Inflammatory macrophage treated with lipopolysaccharide for 1 hour (primary cell): ENCODE results near the gene ARHGEF19.
"Not testable (repeated sequence)": the region's sequence is repeated elsewhere in the genome, so short reads cannot be mapped to it uniquely, and the experiment has no call there.

Experiments used
- DNase-seq, 2 donors: peaks; one replicate each; pipeline ENCODE4 v3.0.0-alpha.2; 2020 to 2022

ARHGEF19 gene

DNA sequence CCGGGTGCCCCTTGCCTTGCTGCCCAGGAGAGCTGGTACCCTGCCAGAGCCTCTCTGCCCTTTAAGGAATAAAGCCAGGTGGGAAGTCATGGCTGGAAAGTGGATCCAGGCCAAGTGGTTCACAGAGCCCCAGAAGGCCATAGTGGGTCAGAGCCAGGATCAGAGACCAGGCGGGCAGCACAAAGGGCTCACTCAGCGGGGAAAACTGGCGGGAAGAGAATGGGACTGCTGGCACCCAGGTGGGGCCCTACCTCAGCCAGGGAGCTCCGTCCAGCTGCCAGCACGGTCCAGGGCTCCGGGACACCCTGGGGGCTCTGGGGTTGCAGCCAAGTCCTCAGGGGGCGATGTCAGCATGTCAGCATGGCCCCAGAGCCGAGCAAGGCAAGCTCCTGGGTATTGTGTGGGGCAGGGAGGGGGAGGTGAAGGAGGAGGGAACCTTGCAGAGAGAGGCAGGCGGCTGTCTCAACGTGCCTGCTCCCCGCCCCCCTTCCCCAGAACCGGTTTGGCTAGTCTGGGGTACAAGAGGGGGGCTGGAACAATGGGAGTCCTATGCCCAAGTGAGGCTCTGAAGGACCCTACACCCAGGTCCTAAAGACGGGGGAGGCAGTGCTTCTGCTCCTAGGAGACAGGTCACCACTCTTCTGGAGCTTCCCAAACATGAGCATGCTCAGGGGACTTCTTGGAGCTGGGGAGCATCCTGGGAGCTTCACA lies at the start of gene ARHGEF19:
Gene ARHGEF19, minus strand, starts transcription at position 402 of the 711 bp plus-strand sequence. CDS start 3,598 bp downstream, outside the sequence.
- DNase-seq, result no peak

DNA sequence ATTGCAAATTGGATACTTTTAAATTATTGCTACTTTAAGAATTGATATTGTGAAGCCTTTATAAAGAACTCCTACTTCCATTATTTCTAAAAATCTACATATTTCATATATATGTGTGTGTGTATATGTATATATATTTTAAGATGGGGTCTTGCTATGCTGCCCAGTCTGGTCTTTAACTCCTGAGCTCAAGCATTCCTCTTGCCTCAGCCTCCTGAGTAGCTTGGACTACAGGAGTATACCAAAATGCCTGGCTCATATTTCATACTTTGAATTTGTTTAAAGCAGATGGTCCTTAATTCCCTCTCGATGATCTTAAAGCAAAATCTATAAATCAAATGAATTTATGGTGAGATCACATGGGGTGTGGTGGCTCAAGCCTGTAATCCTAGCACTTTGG lies 49.6 kb upstream of the ARHGEF19 start:
- DNase-seq, result no peak

DNA sequence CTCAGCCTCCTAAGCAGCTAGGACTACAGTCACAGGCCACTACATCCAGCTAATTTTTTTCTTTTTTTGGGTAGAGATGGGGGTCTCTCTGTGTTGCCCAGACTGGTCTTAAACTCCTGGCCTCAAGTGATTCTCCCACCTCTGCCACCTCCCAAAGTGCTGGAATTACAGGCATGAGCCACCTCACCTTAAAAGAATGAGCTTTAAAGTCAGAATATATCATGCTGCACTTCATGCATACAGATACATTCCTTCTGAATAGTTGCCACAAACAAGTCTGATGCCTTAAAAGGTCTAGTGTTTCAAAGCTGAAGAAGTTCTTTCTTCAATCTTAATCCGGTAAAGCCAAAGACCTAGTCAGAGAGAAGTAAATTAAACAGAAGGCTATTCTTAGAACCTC lies 48.4 kb upstream of the ARHGEF19 start:
- DNase-seq, result no peak

DNA sequence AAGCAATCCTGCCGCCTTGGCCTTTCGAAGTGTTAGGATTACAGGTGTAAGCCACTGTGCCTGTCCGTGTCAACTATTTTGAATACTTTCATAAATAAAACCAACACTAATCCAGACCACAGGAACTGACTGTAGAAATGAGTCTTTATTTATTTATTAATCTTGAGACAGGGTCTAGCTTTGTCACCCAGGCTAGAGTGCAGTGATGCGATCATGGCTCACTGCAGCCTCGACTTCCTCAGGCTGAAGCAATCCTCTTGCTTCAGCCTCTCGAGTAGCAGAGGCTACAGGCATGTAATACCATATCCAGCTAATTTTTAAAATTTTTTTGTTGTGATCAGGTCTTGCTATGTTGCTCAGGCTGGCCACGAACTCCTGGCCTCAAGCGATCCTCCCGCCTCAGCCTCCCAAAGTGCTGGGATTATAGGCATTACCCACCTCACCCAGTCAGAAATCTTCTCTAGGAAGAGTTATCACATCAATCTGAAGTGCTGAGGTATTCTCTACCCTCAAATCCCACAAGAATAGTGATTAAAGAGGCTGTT lies 46.2 kb upstream of the ARHGEF19 start:
- no peak for DNase-seq

DNA sequence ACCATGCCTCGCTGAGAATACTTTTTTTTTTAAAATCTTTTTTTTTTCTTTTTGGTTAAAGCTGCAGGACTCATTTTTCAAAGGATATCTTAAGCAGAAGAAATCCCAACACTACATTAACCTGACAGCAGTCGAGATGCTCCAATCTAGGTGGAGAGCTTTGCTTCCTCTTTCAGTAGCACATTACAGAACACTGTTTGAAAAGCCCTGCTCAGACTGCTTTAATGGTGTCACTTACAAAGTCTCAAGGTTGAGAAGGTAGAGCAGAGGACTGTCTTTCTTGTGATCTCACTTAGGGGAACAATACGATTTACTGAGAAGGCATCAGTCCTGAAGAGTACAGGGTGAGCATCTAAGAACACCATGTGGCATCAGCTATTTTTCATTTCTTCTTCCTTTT lies 45.5 kb upstream of the ARHGEF19 start:
- no peak for DNase-seq

DNA sequence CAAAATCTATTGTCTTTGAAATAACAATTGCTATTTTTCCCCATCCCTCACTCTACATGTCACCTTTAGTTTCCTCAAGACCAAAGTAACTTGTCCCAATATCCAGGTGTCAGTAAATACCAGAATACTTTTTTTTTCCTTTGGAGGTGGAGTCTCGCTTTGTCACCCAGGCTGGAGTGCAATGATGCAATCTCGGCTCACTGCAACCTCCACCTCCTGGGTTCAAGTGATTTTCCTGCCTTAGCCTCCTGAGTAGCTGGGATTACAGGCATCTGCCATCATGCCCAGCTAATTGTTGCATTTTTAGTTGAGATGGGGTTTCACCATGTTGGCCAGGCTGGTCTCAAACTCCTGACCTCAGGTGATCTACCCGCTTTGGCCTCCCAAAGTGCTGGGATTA lies 45.1 kb upstream of the ARHGEF19 start:
- DNase-seq, result not testable (repeated sequence)

DNA sequence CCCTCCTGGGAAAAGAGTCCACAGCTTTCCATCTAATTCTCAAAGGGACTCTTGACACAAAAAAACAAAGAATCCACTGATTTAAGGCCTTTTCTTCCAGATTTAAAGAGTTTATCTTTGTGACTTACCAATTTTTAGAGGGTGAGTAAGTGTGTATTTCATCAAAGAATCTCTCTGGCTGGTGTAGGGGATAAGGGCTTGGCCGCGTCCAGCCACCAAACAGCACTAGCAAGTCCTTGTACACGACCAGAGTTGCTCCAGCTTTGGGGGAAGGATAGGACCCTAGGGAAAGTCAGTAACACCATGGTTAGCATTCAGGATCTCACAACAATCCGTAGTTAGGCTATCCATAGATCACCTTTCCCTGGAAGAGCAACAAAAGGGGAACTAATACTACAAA lies 44.0 kb upstream of the ARHGEF19 start:
- no peak for DNase-seq

DNA sequence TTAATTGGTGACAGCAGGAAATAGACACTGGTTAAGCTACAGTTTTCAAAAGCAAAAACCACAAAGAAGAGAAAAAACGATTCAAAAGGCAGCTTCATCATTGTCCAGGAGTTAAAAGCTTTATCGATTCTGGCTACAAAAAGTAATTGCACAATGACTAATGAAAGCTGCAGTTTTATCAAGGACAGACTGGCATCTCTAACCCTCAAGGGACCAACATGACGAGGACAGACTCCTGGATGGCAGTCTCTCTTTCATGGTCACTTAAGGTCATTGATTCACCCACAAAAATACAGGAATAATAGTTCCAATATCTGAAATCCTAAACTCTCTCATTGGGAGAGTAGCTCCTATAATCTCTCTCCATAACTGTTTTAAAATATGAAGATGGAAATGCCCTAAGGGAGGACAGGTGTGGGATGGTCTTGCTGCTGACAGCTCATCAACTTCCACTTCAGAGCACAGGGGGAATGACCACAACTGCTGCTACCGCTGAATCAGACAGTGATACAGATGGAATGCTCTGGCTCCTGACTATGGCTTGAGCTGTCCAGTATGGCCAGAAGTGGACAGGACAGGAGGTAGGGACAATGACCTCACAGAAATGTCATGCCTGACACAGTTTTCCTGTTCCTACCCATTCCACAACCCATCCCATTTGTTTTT lies 41.9 kb upstream of the ARHGEF19 start:
- DNase-seq, result no peak

DNA sequence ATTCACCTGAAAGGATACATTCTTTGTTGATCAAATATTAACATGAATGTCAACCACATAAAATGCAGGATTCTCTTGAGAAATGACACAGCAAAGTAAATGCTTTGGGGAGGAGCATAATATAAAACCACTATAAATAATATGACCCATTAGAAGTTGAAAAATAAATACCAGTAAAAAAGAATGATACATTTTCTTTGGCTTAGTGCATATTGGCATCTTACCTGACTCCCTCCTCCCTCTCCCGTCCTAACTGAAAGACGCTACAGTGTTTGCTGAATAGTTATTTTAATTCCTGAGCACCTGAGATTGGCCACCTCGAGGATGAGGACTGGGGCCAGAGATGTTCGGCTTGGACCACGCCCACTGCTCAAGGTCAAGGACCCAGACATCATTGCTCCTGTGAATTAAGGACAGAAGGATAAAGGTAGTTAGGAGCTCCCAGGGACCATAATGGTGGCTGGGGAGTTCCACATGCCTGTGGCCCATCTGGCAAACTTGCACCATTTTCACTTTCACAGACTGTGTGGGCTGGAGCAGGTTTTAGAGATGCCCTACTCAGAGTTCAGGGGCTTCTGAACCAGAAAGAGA lies 41.0 kb upstream of the ARHGEF19 start:
- DNase-seq, result no peak

DNA sequence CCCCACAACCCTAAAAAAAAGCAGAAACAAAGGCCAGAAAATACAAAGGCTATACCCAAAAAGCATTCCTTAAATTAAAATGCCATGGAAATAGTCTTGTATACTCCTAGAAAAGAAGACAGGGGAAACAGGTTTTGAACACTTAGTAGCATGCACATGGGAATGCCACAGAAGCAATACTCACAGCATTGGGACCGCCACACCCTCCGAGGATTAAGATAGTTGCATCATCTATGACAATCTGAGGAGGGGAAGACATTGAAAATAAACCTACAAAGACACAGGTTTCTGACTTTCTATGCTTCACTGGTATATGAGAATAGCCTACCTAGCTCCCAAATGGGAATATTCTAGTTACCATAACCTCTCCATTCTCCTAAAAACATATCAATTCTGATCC lies 40.5 kb upstream of the ARHGEF19 start:
- no peak for DNase-seq

DNA sequence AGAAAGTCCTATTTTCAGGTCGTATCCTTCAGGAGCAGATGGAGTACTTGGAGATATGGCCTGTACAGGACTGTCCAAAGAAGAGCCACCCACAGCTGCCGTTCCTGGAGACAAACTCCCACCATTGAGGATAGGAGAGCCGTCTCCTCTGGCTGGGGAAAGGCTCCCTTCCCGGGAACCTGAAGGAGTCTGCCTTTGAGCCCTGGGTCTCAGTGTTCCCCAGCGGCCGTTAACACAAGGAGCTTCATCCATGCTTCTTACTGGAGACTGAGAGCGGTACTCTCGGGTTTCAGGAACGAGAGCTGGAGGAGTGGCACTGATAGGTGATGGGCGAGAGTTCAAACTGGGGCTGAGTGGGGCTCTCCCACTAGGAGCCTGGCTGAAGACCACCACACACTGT lies 38.9 kb upstream of the ARHGEF19 start:
- DNase-seq, result no peak

DNA sequence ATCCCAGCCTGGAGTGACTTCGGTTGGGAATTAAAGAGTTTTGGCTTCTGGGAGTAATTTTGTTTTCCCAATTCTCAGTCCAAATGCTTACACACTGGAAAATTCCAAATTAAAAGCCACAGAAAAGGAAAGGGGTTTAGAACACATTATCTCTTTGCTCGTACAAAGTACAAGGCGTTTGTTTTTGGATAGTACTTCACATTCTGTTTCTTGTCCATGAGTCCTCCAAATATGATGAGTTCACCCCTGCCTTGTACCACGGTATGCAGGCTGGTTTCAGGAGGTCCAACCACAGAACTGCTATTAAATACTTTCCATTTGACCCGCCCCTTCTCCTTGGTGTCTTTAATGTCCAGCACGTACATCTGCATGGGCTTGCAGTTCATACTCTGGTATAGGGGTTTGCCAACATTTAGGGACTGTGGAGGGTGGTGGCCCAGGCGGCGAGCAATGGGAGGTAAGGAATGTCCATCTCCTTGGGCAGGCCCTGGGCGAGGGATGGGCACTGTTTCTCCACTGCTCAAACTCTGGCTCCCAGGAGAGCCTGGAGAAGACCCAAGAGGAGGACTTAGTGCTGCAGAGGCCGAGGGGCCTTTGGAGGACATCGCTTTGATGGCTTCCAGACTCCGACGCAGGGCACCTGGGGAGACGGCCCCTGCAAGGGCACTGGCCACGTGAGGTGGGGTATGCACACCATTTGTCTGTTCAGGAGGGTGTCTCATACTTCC lies 38.2 kb upstream of the ARHGEF19 start:
- no peak for DNase-seq

DNA sequence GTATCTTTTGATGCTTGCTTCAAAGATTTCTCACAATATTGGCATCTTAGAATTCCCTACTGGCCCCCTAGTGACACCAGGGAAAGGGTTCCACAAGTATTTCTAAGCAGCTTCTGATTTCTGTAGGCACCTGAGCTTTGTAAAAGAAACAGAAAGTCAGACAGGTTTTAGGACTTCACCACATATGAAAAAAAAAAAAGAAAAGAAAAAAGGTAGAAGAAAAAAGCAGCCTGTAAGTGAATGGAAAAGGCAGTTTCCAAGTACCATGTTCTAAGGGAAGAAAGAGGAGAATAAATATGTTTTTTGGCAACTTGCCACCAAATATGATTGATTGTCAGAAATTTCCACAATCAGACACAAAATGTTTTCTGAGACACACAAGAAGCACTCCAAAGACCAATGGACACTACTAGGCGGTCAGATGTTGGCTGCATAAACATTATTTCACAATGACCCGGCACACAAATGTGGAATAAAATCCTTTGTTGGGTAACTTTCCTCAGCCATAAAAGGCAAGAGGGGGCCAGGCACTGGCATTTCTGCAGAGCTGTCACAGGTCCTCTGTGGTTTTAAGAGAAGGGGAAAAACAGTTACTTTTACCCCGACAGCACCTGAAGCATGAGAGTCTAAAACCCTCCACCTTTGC lies 37.3 kb upstream of the ARHGEF19 start:
- DNase-seq, result peak; percentile 42 to 63

DNA sequence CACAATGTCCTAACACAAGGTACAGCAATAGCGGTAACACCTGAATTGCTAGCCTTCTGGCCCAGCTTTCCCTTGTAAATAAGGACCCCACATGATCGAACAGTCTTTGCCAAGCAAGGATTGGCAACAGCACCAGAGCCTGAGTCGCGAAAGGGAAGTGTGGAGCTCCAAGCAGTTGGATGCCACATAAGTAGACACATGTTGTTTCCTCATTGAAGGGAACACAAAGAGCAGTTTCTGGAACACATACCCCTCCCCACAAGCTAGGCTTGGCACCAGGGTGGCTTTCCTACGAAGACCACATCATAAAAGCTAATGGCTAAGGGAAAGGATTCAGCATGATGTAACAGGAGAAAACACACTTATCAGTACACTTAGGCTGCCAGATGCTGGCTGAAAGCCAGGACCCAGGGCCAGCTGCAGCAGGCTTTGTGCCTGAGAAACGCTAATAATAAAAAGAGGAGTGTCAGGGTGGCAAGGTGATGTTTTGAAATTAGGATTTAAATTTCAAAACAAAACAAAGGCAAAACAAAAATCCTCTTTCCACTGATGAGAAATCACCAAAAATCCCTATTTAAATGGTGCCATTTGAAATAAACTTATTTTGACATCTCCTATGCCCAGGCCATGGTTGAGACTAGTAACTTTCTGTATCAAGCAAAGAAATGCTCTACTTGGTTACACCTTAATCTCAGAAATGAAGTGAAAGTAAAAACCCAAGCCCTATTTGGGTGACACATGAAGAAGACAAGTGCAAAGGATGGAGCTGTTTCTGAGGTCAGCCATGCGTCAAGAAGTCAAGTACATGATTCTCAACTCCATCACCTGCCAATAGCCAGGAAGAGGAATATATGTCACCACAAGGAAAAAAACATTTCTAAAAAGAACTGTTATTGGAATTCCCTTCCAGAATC lies 36.4 kb upstream of the ARHGEF19 start:
- peak; percentile 13 to 21 for DNase-seq

DNA sequence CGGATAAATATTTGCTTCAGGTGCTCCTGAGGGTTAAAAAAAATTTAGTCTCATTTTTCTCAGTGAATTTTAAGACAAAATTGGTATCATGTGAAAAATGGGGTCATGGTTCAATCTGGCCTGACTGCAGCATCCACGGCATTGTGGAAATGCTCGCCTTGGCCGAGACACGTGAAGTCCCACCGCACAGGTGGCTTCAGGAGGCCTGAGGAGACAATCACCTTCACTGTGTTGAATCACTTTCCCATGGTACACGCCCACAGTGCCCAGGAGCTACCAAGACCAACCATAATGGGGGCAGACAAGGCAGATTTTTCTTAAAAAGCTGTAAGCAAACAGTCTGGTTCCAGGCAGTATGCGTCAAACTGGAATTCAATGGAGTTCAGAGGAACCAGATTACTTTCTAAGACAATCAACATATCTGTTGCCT lies 35.6 kb upstream of the ARHGEF19 start:
- DNase-seq, result no peak

DNA sequence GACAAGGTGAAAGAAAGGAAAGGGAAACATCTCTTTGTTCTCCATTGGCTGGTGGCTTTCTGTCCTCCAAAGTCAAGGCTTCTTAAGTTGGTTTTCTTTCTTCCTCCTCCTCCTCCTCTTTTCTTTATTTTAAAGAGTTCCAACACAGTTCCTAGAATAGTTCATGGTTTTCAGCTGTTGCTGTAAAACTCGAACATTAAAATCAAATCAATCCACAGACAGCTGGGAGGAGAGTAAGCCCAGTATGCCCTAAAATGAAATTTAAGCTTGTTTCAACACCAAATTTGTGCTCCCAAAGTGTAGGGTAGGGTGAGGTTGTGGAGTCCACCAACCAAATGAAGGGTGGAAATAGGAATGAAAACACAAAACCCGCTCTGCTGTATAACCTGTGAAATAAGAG lies 35.0 kb upstream of the ARHGEF19 start:
- no peak for DNase-seq

DNA sequence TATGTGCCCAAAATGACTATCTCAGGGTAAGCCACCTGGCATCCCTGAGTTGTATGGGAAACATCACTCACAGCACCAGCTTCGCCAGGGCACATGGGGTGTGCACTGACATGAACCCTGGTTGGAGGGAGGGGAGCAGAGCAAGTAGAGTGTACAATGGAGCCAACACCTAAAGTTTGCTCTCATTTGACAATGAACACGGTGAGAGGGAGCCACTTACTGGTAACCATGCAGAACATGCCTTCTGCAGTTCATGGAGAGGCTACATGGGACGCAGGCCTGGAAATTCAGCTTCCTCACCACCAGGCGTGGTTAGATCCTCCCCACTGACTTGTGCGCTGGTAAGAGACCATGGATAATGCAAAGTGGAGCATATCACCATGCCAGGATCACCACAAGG lies 34.5 kb upstream of the ARHGEF19 start:
- DNase-seq, result no peak

DNA sequence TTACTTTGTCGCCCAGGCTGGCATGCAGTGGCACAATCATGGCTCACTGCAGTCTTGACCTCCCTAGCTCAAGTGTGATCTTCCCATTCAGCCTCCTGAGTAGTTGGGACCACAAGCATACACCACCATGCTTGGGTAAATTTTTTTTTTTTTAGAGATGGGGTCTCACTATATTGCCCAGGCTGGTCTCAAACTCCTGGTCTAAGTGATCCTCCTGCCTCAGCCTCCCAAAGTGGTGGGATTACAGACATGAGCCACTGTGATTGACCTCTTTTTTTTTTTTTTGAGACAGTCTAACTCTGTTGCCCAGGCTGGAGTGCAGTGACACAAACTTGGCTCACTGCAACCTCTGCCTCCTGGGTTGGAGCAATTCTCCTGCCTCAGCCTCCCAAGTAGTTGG lies 33.8 kb upstream of the ARHGEF19 start:
- DNase-seq, result not testable (repeated sequence)

DNA sequence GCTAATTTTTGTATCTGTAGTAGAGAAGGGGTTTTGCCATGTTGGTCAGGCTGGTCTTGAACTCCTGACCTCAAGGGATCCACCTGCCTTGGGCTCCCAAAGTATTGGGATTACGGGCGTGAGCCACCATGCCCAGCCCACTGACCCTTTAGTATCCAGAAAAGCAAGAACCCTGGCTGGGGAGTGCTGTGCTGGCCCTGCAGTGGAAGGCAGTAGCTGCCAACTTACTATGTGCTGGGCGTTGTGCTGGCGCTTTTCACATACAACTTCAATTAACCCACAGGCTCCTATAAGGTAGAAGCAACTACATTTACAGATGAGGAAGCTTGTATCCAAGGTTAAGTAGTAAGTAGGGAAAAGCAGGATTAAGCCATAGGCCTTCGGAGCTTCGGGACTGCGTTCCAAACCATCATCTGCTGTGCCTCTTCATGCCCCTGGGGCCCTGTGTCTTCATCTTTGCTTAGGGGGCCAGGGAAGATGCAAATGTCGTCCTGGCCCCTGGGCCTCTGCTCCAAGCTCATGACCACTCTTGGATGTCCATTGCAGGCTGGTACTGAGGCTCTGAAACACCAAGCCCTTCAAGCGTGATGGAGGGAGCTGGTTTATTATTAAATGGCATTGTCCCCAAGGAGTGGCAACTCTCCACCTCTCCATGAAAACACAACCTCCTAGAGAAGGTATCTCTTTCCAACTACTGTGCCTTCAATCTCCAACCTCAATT lies 33.2 kb upstream of the ARHGEF19 start:
- DNase-seq, result no peak

DNA sequence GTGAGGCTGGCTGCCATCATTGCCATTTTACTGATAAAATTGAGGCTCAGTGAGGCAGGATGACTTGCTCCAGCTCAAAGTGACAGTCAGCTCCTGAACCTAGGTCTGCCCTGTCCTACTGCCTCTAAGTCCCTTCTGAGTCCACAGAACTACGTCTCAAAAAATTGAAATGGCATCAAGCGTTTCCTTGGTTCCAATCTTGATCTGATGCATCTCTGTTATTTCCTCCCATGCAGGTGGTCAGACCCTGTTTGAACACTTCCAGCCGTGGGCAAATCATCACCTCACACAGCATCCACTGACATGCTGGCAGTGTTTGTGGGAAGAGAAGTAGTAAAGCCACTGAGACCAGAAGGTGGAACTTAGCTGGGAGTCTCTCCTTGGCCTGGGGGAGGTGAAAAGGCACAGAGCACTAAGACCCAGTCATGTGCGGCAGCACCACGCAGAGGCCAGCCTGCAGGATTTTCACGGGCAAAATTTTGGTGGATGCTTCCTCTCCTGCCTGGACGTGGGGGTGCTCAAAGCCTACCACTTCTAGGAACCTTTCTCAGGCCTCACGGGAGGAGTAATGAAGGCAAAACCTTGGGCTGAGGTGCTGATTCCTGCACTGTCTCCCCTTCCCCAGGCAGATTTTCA lies 32.3 kb upstream of the ARHGEF19 start:
- DNase-seq, result no peak
